GM12892 (cell line): ENCODE results near the gene TSSK3.

Source experiments
- POLR2AphosphoS5 ChIP-seq: IDR thresholded peaks from 2 replicates; pipeline ENCODE4 v1.6.1; 2011; ENCODE audit warnings: low read depth, low read length, control low read depth
- TAF1 ChIP-seq: IDR thresholded peaks from 2 replicates; pipeline ENCODE4 v1.6.1; 2011; ENCODE audit warnings: low read depth, mild to moderate bottlenecking, control low read depth, low read length, borderline replicate concordance

GRCh38 chr1:32334864-32335534 lies 27.3 kb upstream of the TSSK3 start:
- no peak for TF ChIP-seq TAF1
- TF ChIP-seq POLR2AphosphoS5: no peak
